ENCODE results near the gene KCNG1. TPM values are rescaled to one million over a fixed set of nuclear protein-coding genes. Genes with fewer than 3 reads are reported as not detected.
A peak's percentile ranks its signal among the peaks of the same experiment; 100 is the strongest.

Gene KCNG1
- total RNA-seq, 4 donors from 2014 or later, result 0.39 to 7.0 (median 0.91) TPM

DNA sequence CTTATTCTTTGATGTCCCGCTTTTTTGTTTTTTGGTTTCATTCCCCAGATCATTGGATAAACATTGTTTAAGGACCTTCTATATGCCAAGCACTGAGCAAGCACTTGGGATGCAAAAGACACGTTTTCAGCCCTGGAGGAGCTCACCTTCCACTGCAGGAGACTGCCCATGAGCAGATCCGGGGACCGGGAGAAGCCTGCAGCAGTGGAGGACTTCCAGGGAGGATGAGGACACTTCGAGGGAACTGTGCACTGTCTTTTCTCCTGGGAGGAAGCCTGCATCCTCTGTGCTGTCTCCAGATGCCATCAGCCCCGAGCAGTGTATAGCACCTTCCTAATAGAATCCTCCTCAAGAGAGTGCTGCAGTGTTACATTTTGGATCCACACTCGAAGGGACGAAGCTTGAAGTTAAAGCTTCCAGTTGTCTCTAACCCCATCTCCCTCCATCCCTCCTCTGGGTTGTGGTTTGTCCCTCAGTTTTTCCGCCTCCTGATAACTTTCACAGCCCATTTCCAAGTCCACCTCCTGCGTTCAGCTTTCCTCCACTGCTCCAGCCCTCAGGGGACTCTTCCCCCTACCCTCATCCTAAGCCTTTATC, 5.8 kb upstream of the KCNG1 start:
- Histone ChIP-seq H3K27me3 (peaks cover 0 to 60% of the 10 kb centered on the region in 2 donors), H3K9me3 (no peaks in the 10 kb centered on the region), H3K36me3 (no peaks in the 10 kb centered on the region), H3K4me3 (no peak overlapping the region), H3K4me1 (peaks cover 0 to 2% (median under 1%) of the 10 kb centered on the region in 4 donors), H3K27ac (no peak overlapping the region)
- 30 to 39% methylated on average over 10 of the region's 10 CpGs for WGBS, 2 donors
- no peak for DNase-seq (ENCODE audit: low spot score in 2 of 2)
- TF ChIP-seq EP300 (IDR thresholded peaks at IDR 0.05) (no peak), POLR2A (IDR thresholded peaks at IDR 0.05) (no peak)
- TF ChIP-seq, protein P1, sequence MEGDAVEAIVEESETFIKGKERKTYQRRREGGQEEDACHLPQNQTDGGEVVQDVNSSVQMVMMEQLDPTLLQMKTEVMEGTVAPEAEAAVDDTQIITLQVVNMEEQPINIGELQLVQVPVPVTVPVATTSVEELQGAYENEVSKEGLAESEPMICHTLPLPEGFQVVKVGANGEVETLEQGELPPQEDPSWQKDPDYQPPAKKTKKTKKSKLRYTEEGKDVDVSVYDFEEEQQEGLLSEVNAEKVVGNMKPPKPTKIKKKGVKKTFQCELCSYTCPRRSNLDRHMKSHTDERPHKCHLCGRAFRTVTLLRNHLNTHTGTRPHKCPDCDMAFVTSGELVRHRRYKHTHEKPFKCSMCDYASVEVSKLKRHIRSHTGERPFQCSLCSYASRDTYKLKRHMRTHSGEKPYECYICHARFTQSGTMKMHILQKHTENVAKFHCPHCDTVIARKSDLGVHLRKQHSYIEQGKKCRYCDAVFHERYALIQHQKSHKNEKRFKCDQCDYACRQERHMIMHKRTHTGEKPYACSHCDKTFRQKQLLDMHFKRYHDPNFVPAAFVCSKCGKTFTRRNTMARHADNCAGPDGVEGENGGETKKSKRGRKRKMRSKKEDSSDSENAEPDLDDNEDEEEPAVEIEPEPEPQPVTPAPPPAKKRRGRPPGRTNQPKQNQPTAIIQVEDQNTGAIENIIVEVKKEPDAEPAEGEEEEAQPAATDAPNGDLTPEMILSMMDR (IDR thresholded peaks at IDR 0.05), result no peak

GRCh38 chr20:51027035-51027795, 4.3 kb upstream of the KCNG1 start:
- no peak overlapping the region for H3K27ac ChIP-seq
- peaks cover 0 to 70% of the 10 kb centered on the region in 2 donors for H3K27me3 ChIP-seq

GRCh38 chr20:51026269-51026668, 3.4 kb upstream of the KCNG1 start:
- H3K27ac ChIP-seq, result no peak overlapping the region
- H3K27me3 ChIP-seq, result peaks cover 0 to 72% of the 10 kb centered on the region in 2 donors
- no peak overlapping the region for H3K4me3 ChIP-seq
- no peaks in the 10 kb centered on the region for H3K9me3 ChIP-seq
- DNase-seq (ENCODE audit: low spot score in 2 of 2), result no peak
- WGBS, 2 donors, result 49 to 50% methylated on average over 4 of the region's 4 CpGs
- no peak for TF ChIP-seq POLR2A (IDR thresholded peaks at IDR 0.05)
- TF ChIP-seq, protein P1 (IDR thresholded peaks at IDR 0.05), result no peak
- no peak for TF ChIP-seq EP300 (IDR thresholded peaks at IDR 0.05)
- H3K4me1 ChIP-seq, result peaks cover 0 to 16% (median 8%) of the 10 kb centered on the region in 4 donors
- no peaks in the 10 kb centered on the region for H3K36me3 ChIP-seq

More at GRCh38 chr20:51027035-51027795, 4.3 kb upstream of the KCNG1 start:
- Histone ChIP-seq H3K4me1 (peaks cover 0 to 15% (median 8%) of the 10 kb centered on the region in 4 donors), H3K9me3 (no peaks in the 10 kb centered on the region), H3K36me3 (no peaks in the 10 kb centered on the region), H3K4me3 (no peak overlapping the region)
- DNase-seq (ENCODE audit: low spot score in 2 of 2), result no peak
- WGBS, 2 donors, result 76 to 81% methylated on average over 5 of the region's 5 CpGs
- TF ChIP-seq EP300 (IDR thresholded peaks at IDR 0.05) (no peak), POLR2A (IDR thresholded peaks at IDR 0.05) (no peak)
- TF ChIP-seq, protein P1 (IDR thresholded peaks at IDR 0.05), result no peak

DNA sequence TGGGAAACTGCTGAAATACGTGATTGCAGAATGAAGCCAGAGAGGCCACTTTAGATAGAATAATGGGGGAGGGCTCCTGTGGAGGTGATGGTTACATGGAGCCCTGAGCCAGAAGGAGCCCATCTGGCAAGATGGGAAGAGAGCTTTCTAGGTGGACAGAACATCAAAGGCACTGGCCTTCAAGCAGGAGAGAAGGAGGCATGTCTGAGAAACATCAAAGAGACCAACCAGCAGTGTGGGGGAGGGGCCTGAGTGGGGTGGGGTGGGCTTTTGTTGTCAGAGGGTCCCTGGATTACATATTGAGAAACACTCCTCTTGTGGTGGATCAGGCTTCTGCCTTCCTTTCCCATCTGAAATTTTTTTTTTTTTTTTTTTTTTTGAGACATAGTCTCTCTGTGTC, 1.9 kb upstream of the KCNG1 start:
- no peaks in the 10 kb centered on the region for H3K9me3 ChIP-seq
- no peak overlapping the region for H3K4me3 ChIP-seq
- no peaks in the 10 kb centered on the region for H3K36me3 ChIP-seq
- no peak overlapping the region for H3K27ac ChIP-seq
- TF ChIP-seq POLR2A (IDR thresholded peaks at IDR 0.05), result no peak
- TF ChIP-seq EP300 (IDR thresholded peaks at IDR 0.05), result no peak
- TF ChIP-seq, protein P1 (IDR thresholded peaks at IDR 0.05), result no peak
- H3K27me3 ChIP-seq, result peaks cover 0 to 69% of the 10 kb centered on the region in 2 donors
- peaks cover 0 to 16% (median 8%) of the 10 kb centered on the region in 4 donors for H3K4me1 ChIP-seq
- WGBS, 2 donors, result 62 to 63% methylated on average over 1 of the region's 1 CpG
- no peak for DNase-seq (ENCODE audit: low spot score in 2 of 2)

DNA sequence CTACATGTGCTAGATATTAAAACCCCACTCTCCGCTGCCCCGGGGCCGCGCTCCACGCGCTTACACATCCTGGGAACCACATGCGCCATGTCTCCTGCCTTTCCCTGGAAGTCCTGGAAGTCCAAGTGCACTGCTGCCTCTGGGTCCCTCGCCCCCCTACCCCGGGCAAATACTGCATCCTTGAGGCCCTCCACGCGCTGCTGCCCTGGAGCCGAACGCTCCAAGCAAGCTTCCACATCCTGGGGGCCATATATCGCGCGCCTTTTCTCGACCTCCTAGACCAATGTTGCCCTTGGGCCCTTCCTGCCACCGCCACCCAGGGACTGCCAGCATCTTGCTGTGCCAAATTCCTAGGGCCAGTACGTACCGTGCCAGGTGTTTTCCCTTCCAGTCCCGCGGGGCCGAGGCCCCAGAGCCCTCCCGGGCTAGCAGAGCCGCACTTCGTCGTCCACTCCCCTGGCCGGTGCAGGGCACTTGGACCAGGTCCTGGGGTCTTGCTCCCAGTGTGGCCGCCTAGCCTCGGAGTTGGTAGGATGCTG, 779 bp upstream of the KCNG1 start:
- peak overlapping the region in 3 of 4 donors; percentile 21 to 56 (median 35) for H3K4me3 ChIP-seq
- no peak for DNase-seq (ENCODE audit: low spot score in 2 of 2)
- 25 to 34% methylated on average over 15 to 25 of the region's 30 CpGs for WGBS, 2 donors

More for the DNA sequence above, 779 bp upstream of the KCNG1 start:
- no peaks in the 10 kb centered on the region for H3K9me3 ChIP-seq
- H3K36me3 ChIP-seq, result no peaks in the 10 kb centered on the region
- peaks cover 0 to 16% (median 8%) of the 10 kb centered on the region in 4 donors for H3K4me1 ChIP-seq
- no peak overlapping the region for H3K27ac ChIP-seq
- H3K27me3 ChIP-seq, result peaks cover 0 to 58% of the 10 kb centered on the region in 2 donors
- TF ChIP-seq POLR2A (IDR thresholded peaks at IDR 0.05), result no peak
- TF ChIP-seq, protein P1 (IDR thresholded peaks at IDR 0.05), result no peak
- no peak for TF ChIP-seq EP300 (IDR thresholded peaks at IDR 0.05)

Measured in tibial nerve (tissue), 4 donors.